ENCODE measurements around the gene MGLL.
A peak's percentile ranks its signal among the peaks of the same experiment; 100 is the strongest.

The MGLL gene

GRCh38 chr3:127787071-127787490 lies 35.2 kb downstream of the MGLL start:
- no peak for DNase-seq

DNA sequence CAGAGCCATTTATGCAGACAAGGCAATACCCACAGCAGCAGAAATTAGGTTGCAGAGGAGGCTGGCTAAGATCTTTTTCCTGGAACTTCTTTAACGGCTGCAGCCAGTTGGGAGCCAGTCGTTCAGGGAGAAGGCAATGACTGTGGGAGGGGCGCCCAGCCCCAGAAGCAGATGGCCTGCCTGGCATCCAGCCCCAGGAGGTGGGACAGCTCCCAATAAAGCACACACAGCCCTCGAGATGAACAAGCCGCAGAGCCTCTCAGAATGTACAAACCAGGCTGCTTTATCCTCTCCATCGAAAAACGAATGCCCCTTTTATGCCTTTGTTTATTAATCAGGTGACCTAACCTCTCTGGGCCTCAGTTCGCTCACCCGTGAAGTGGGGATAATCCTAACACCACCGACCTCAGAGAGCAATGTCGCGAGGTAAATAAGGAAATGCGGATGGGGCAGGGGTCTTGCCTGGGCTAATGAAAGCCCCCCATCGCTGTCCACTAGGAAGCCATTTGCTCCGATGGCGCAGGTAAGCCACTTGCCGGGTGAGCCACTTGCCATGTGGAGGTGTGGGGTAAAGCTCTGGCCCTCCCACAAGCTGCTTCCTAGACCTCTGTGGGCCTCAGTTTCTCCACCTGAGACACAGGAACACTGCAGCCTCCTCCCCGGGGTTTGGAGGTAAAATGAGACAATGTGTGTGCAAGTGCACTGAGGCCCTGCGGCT lies 35.8 kb downstream of the MGLL start:
- peak; percentile 98 for DNase-seq

- DNase-seq: no peak
Measured at GRCh38 chr3:127785711-127786265, 36.5 kb downstream of the MGLL start.

DNA sequence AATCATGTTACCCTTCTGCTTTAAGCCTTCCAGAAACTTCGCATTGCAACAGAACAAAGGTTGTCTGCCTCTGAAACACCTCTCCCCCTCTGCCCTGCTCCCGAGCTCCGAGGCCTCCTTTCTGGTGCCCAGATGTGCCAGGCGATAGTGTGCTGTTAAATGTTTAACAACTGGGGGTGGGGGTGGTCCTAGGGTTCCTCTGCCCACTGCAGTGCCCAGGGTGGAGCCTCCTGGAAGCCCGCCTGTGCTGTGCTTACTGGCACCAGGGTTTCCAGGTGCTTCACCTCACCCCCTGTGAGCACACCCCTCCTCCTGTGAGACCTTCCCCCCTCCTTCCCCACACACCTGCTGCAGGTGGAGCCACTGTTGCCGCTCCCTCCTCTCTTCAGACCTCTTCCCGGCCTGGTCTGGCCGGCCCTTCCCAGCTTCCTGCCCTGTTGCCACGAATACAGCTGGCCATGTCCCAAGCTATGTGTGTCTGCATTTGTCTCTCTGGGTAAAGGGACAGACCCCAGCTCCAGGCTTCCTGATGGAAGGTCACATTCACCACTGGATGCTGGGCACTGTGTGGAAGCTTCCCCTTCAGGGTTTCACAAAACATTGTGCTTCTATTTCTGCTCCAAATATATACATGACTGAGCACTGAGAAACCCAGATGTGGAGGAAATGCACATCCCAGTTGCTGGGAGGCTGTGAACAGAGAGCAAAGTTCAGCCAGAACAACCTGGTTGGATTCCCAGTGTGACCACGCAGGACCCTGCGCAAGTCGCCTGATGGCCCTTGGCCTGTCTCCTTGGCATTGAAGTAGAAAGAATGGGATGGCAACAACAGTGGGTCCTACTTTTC lies 37.2 kb downstream of the MGLL start:
- no peak for DNase-seq

GRCh38 chr3:127784283-127784682 lies 38.0 kb downstream of the MGLL start:
- DNase-seq: no peak

GRCh38 chr3:127783642-127784160 lies 38.6 kb downstream of the MGLL start:
- DNase-seq: no peak

DNA sequence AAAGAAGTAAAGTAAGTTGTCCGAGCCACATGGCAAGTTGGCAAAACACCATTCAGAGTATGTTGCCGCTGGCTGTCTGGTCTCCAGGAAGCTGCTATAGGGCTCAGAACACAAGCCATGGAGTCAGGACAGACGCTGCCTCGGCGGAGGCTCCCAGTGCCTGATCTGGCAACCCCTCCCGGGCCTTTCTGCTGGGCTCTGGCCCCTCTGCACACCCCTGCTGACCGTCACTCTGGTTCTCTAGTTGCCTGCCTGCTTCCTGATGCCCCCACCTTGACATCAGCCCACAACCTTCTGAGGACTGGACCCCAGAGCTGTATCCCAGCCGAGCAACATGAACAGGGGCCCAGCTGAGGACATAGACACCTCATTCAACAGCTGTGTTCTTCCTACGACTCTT lies 39.1 kb downstream of the MGLL start:
- no peak for DNase-seq

- DNase-seq: no peak
Measured at GRCh38 chr3:127781411-127782001, 40.8 kb downstream of the MGLL start.

DNA sequence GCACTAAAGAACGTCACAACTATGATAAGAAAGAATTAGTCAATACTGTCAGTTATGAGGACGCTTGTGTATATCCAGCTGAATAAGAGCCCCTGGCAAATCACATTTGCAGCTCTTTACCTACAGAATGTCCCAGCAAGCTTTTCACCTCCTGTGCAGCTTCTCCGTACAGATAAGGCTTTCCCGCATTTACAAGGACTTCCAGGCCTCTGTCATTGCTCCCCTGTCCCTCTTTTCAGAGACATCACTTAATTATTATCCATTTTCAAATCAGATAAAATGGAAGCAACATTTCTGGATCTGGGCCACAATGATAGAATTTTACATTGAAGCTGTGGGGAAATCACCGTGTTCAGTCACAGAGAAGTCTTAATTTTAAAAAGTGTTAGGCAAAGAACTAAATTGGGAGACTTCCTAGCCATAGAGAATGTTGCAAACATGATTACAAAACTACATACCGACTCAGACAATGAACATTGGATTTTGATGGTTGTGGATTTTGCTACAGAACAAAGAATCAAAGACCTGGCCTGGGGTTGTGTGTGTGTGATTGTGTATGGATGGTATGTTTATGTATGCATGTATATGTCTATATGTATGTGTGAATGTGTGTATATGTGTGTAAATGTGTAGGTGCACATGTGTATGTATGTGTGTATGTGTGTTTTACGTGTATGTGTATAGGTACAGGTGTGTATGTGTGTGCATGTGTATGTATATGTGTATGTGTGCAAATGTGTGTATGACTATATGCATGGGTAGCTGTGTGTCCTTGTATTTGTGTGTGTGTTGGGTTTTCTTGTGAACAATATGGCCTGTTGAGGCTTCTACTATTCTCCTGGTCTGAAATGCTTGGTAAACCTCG lies 41.5 kb downstream of the MGLL start:
- DNase-seq: no peak

- DNase-seq: no peak
Measured at GRCh38 chr3:127779747-127780146, 42.6 kb downstream of the MGLL start.

- DNase-seq: no peak
Measured at GRCh38 chr3:127777921-127778656, 44.2 kb downstream of the MGLL start.

DNA sequence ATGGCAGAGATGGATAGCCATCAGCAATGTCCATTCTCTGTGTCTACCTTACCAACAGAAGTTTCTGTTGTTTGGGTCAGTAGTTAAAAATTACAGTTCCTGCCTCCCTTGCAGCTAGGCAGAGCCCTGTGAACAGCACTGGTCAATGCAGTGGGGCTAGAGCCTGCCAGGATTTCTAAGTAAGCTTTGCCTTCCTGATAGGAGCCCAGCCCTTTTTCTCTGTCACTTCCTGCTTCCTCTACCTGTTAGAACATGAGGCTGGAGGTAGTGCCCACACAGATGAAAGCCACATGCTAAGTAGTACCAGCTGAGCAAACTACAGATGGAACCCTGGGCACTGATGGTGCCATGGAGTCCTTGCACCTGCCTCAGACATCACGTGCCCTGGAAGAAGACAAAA lies 45.0 kb downstream of the MGLL start:
- DNase-seq: no peak

GRCh38 chr3:127776347-127776746 lies 46.0 kb downstream of the MGLL start:
- DNase-seq: no peak

- peak; percentile 69 for DNase-seq
Measured at GRCh38 chr3:127775398-127776109, 46.8 kb downstream of the MGLL start.

GRCh38 chr3:127774647-127775046 lies 47.7 kb downstream of the MGLL start:
- DNase-seq: no peak

- DNase-seq: no peak
Measured at GRCh38 chr3:127773752-127774395, 48.4 kb downstream of the MGLL start.

DNA sequence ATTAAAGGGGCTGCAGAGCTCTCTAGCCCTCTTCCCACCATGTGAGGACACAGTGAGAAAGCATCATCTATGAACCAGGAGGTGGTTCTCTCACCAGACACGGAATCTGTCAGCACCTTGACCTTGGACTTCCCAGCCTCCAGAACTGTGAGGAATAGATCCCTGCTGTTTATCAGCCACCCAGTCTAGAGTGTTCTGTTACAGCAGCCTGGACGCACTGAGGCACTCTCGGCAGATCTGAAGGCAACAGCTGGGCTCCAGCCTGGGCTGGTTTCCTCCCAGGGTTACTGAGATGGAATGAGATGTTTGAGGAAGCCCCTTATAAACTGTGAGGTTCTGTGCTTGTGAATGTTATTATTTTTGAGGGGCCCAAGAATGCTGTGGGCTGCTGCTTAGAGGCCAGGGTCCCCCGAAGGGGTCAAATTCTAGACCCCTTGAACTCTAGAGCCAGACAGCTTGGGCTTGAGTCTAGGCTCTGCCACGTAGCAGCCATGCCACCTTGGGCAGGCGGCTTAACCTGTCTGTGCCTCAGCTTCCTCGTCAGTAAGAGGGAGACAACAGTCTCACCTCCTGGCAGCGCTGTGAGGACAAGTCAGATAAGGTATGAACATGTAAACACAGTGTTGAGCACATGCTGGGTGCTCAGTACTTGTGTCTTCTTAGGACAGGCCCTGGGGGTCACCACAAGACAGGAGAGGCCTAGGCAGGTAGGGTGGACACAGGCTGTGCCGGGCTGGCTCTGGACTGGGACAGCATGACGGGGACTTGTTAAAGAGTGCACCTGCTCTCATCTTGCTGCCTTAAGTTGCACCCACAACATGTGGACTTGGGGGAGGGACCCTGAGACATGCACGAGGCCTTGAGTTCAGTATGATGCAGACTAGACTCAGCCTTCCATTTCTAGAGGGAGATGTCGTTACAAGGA lies 49.2 kb downstream of the MGLL start:
- no peak for DNase-seq

- no peak for DNase-seq
Measured at GRCh38 chr3:127772273-127772672, 50.0 kb downstream of the MGLL start.

- DNase-seq: no peak
Measured at GRCh38 chr3:127771746-127772145, 50.6 kb downstream of the MGLL start.

Measured in NCI-H1694 treated with DMSO at 0.1 percent for 48 hours (cell line).